Effector memory CD4-positive, alpha-beta T cell (primary cell): ENCODE measurements around the gene BPI.
"Not testable (repeated sequence)": the region's sequence is repeated elsewhere in the genome, so short reads cannot be mapped to it uniquely, and the experiment has no call there.

ENCODE experiments used
- DNase-seq, 3 donors: peaks; one replicate each; pipeline ENCODE4 v3.0.0-alpha.2; 2020
- H3K27ac ChIP-seq: 2 replicates; pipeline ENCODE4 v1.7.0; 2013; ENCODE audit warnings: mild to moderate bottlenecking, low read length, moderate library complexity; ENCODE audit not compliant: insufficient read depth, poor library complexity, severe bottlenecking
- H3K27me3 ChIP-seq: replicated peaks from 2 replicates; pipeline ENCODE4 v1.7.0; 2013; ENCODE audit warnings: mild to moderate bottlenecking, low read length; ENCODE audit not compliant: insufficient read depth, control insufficient read depth, poor library complexity, severe bottlenecking
- H3K36me3 ChIP-seq: 2 replicates; pipeline ENCODE4 v1.7.0; 2013; ENCODE audit warnings: mild to moderate bottlenecking, low read length, moderate library complexity; ENCODE audit not compliant: control insufficient read depth, insufficient read depth
- H3K4me1 ChIP-seq: 2 replicates; pipeline ENCODE4 v1.7.0; 2013; ENCODE audit warnings: low read length, mild to moderate bottlenecking; ENCODE audit not compliant: control insufficient read depth, insufficient read depth, poor library complexity, severe bottlenecking
- H3K4me3 ChIP-seq: 2 replicates; pipeline ENCODE4 v1.7.0; 2013; ENCODE audit warnings: low read length, low read depth, mild to moderate bottlenecking; ENCODE audit not compliant: insufficient read depth, poor library complexity, severe bottlenecking
- H3K9me3 ChIP-seq: 2 replicates; pipeline ENCODE4 v1.7.0; 2013; ENCODE audit warnings: mild to moderate bottlenecking, low read length, moderate library complexity; ENCODE audit not compliant: control insufficient read depth

The BPI gene

DNA sequence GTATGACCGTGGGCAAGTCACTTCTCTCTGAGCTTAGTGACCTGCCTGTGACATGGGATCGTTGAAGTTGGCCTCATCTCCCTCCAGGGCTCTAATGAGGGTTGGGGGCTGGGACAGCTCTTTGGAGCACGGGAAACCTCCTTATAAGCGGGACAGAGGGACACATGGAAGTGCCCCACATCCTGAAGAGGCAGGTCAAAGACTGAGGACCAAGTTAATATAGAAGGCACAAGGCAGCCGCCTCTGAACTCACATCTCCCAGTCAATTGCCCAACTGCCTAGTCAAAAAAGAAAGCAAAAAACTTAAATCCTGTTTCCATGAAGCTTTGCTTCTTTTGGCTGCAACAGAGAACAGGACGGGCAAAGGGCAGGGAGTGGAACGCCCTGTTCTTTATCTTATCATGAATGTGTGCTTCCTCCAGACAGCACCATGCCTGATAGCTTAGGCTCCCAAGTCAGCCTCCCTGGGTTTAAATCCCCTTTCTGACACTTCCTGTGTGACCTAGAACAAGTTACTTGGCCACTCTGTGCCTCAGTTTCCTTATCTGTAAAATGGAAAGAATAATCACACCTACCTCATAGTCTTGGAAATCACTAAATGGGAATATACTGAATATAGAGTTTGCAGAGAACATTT is 69.4 kb downstream of the BPI start:
- DNase-seq = no peak
- Histone ChIP-seq H3K9me3 (no peaks in the 10 kb centered on the region), H3K27me3 (no peaks in the 10 kb centered on the region), H3K27ac (no peak overlapping the region), H3K4me3 (no peak overlapping the region), H3K36me3 (no peaks in the 10 kb centered on the region), H3K4me1 (no peaks in the 10 kb centered on the region)

DNA sequence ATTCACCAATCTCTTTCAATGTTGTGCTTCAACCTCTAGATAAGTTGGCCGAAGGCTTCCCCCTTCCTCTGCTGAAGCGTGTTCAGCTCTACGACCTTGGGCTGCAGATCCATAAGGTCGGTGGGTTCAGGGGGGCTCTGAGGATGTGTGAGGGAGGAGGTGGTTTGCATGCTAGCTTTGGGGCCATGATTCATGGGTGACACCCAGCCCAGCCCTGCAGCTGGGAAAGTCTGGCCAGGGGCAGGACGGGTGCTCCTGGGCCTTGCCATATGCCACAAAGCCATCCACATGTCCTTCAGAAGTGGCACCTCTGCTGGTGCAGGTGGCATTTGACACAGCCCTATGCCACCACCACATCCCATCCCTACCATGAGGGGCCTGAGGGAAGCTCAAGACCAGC is 69.9 kb downstream of the BPI start:
- Histone ChIP-seq H3K4me3 (no peak overlapping the region), H3K4me1 (no peaks in the 10 kb centered on the region), H3K27me3 (no peaks in the 10 kb centered on the region), H3K27ac (no peak overlapping the region), H3K9me3 (no peaks in the 10 kb centered on the region), H3K36me3 (no peaks in the 10 kb centered on the region)
- DNase-seq = no peak

- no peak for DNase-seq
- Histone ChIP-seq H3K27me3 (no peaks in the 10 kb centered on the region), H3K27ac (no peak overlapping the region), H3K36me3 (no peaks in the 10 kb centered on the region), H3K4me1 (no peaks in the 10 kb centered on the region), H3K4me3 (no peak overlapping the region), H3K9me3 (no peaks in the 10 kb centered on the region)
Measured at GRCh38 chr20:38377039-38377685, 73.2 kb downstream of the BPI start.

- H3K36me3 ChIP-seq, H3K4me1 ChIP-seq, H3K4me3 ChIP-seq, H3K27me3 ChIP-seq, H3K9me3 ChIP-seq, H3K27ac ChIP-seq, DNase-seq: not testable (repeated sequence)
Measured at GRCh38 chr20:38377838-38378237, 73.9 kb downstream of the BPI start.

- Histone ChIP-seq H3K27me3 (peaks cover 12% of the 10 kb centered on the region), H3K9me3 (no peaks in the 10 kb centered on the region)
- DNase-seq = no peak
Measured at GRCh38 chr20:38383147-38383546, 79.2 kb downstream of the BPI start.

DNA sequence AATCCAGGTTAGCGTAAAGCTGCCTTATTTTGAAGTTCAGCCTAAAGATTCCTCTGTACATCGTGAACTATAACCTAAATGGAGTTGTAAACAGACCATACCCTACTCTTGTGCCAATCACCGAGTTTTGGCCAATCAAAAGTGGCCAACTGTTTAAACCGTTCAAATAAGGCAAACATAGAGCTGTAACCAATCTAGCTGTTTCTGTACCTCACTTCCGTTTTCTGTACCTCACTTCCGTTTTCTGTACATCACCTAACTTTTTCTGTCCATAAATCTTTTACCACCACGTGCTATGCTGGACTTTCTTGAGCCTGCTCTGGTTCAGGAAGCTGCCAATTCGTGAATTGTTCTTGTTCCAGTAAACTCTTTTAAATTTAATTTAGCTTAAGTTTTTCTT is 82.0 kb downstream of the BPI start:
- Histone ChIP-seq H3K9me3 (no peaks in the 10 kb centered on the region), H3K36me3 (no peaks in the 10 kb centered on the region), H3K4me3 (no peak overlapping the region), H3K27me3 (peaks cover 12% of the 10 kb centered on the region), H3K4me1 (no peaks in the 10 kb centered on the region), H3K27ac (no peak overlapping the region)
- no peak for DNase-seq

More at GRCh38 chr20:38383147-38383546, 79.2 kb downstream of the BPI start:
- Histone ChIP-seq H3K4me1 (no peaks in the 10 kb centered on the region), H3K4me3 (no peak overlapping the region), H3K36me3 (no peaks in the 10 kb centered on the region), H3K27ac (no peak overlapping the region)

DNA sequence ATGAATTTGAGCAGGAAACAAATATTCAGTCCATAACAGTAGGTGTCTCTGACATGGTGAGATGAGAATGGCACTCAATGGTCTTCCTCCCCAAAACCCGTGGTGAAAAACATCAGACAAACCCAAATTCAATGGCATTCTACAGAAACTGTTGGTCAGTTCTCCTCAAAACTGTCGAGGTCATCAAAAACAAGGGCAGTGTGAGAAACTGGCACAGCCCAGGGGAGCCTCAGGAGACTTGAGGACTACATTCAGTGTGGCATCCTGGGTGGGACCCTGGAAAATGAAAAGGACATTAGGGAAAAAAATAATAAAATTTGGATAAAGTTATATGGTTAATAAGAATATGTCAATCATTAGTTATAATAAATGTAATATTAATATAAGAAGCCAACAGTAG is 82.9 kb downstream of the BPI start:
- no peak overlapping the region for H3K27ac ChIP-seq
- no peak overlapping the region for H3K4me3 ChIP-seq
- H3K4me1 ChIP-seq = no peaks in the 10 kb centered on the region
- peaks cover 12% of the 10 kb centered on the region for H3K27me3 ChIP-seq
- DNase-seq = no peak
- H3K9me3 ChIP-seq = no peaks in the 10 kb centered on the region
- H3K36me3 ChIP-seq = no peaks in the 10 kb centered on the region
